ENCODE data around the gene ALCAM. TPM values are rescaled to one million over a fixed set of nuclear protein-coding genes. Genes with fewer than 3 reads are reported as not detected.
"Not testable (repeated sequence)": the region's sequence is repeated elsewhere in the genome, so short reads cannot be mapped to it uniquely, and the experiment has no call there.

Gene ALCAM
- total RNA-seq, 1 experiment from 2014 or later = 32.3 TPM

DNA sequence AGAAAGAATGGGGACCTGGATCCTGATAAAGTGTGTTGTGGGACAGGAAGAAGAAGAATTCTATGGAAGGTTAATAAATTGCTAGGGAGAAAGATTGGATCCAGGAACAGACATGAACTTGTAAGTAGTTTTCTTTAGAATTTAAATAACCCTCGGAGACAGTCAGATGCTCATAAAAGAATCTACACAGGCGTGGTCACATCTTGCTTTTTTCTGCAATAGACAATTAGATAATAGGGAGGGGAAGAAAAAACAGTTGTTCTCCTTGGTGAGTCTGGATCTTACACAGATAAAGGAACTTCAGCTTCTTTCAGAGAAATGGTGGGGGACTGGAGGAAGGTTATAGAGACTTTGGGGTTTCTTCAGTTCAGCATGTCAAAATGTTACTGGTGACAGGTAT, 232.6 kb downstream of the ALCAM start:
- no peaks in the 10 kb centered on the region for H3K36me3 ChIP-seq (ENCODE audit: control insufficient read depth, insufficient read depth, low read length)
- no peaks in the 10 kb centered on the region for H3K9me3 ChIP-seq (ENCODE audit: control insufficient read depth, insufficient read depth, low read depth, low read length)
- H3K27ac ChIP-seq (ENCODE audit: low read length) = no peak overlapping the region
- no peak for ATAC-seq
- POLR2A ChIA-PET = no interaction called here
- in situ Hi-C loops (cut with HindIII; ENCODE audit: low pct_unique_long_range_greater_than_20kb, low sequenced_read_pairs) = no loop called here
- TF ChIP-seq POLR2AphosphoS5 (IDR thresholded peaks at IDR 0.05; ENCODE audit: low read depth, low read length) (no peak), TCF7L2 (IDR thresholded peaks at IDR 0.05; ENCODE audit: low read depth, low read length) (no peak)
- TF ChIP-seq, protein P1, sequence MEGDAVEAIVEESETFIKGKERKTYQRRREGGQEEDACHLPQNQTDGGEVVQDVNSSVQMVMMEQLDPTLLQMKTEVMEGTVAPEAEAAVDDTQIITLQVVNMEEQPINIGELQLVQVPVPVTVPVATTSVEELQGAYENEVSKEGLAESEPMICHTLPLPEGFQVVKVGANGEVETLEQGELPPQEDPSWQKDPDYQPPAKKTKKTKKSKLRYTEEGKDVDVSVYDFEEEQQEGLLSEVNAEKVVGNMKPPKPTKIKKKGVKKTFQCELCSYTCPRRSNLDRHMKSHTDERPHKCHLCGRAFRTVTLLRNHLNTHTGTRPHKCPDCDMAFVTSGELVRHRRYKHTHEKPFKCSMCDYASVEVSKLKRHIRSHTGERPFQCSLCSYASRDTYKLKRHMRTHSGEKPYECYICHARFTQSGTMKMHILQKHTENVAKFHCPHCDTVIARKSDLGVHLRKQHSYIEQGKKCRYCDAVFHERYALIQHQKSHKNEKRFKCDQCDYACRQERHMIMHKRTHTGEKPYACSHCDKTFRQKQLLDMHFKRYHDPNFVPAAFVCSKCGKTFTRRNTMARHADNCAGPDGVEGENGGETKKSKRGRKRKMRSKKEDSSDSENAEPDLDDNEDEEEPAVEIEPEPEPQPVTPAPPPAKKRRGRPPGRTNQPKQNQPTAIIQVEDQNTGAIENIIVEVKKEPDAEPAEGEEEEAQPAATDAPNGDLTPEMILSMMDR (IDR thresholded peaks at IDR 0.05) = no peak
- TF ChIP-seq, protein P2, sequence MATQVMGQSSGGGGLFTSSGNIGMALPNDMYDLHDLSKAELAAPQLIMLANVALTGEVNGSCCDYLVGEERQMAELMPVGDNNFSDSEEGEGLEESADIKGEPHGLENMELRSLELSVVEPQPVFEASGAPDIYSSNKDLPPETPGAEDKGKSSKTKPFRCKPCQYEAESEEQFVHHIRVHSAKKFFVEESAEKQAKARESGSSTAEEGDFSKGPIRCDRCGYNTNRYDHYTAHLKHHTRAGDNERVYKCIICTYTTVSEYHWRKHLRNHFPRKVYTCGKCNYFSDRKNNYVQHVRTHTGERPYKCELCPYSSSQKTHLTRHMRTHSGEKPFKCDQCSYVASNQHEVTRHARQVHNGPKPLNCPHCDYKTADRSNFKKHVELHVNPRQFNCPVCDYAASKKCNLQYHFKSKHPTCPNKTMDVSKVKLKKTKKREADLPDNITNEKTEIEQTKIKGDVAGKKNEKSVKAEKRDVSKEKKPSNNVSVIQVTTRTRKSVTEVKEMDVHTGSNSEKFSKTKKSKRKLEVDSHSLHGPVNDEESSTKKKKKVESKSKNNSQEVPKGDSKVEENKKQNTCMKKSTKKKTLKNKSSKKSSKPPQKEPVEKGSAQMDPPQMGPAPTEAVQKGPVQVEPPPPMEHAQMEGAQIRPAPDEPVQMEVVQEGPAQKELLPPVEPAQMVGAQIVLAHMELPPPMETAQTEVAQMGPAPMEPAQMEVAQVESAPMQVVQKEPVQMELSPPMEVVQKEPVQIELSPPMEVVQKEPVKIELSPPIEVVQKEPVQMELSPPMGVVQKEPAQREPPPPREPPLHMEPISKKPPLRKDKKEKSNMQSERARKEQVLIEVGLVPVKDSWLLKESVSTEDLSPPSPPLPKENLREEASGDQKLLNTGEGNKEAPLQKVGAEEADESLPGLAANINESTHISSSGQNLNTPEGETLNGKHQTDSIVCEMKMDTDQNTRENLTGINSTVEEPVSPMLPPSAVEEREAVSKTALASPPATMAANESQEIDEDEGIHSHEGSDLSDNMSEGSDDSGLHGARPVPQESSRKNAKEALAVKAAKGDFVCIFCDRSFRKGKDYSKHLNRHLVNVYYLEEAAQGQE (IDR thresholded peaks at IDR 0.05; ENCODE audit: insufficient read depth in 1 of 2, low read depth in 2 of 2, low read length in 1 of 2) = no peak
- no peak for DNase-seq (ENCODE audit: low read depth, low spot score)
- no peaks in the 10 kb centered on the region for H3K4me1 ChIP-seq (ENCODE audit: control insufficient read depth, insufficient read depth, low read length)
- intact Hi-C loops (cut with micrococcal nuclease; ENCODE audit: unreplicated experiment) = no loop called here
- no peak overlapping the region for H3K4me3 ChIP-seq (ENCODE audit: low read depth in 2 of 2, low read length in 2 of 2)
- H3K27me3 ChIP-seq (ENCODE audit: control insufficient read depth, insufficient read depth, low read length) = no peaks in the 10 kb centered on the region
- no TSS peak for BruUV-seq (replicated peaks)
- CTCF ChIA-PET = no interaction called here

DNA sequence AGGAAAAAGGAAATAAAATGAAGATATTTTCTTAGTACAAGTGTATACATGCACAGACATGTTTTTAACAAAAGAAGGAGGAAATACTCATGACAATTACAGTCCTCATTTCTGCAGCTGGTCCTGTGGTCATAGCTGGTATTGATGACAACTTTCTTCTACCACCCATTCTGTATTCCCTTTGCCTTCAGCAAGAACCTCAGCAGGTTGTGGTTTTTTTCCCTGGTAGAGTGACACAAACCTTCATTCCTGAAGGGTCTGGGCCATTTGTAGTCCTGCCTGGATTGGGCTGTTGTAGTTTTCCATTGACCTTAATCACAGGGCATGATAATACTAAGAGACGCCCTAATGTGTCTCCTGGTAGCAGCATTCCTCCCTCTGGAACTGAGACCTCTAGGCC, 235.0 kb downstream of the ALCAM start:
- H3K4me1 ChIP-seq (ENCODE audit: control insufficient read depth, insufficient read depth, low read length); BruUV-seq (replicated peaks); H3K4me3 ChIP-seq (ENCODE audit: low read depth in 2 of 2, low read length in 2 of 2); in situ Hi-C loops (cut with HindIII; ENCODE audit: low pct_unique_long_range_greater_than_20kb, low sequenced_read_pairs); intact Hi-C loops (cut with micrococcal nuclease; ENCODE audit: unreplicated experiment); DNase-seq (ENCODE audit: low read depth, low spot score); H3K9me3 ChIP-seq (ENCODE audit: control insufficient read depth, insufficient read depth, low read depth, low read length); ATAC-seq; H3K27ac ChIP-seq (ENCODE audit: low read length); H3K36me3 ChIP-seq (ENCODE audit: control insufficient read depth, insufficient read depth, low read length); H3K27me3 ChIP-seq (ENCODE audit: control insufficient read depth, insufficient read depth, low read length); CTCF ChIA-PET; POLR2A ChIA-PET: not testable (repeated sequence)

DNA sequence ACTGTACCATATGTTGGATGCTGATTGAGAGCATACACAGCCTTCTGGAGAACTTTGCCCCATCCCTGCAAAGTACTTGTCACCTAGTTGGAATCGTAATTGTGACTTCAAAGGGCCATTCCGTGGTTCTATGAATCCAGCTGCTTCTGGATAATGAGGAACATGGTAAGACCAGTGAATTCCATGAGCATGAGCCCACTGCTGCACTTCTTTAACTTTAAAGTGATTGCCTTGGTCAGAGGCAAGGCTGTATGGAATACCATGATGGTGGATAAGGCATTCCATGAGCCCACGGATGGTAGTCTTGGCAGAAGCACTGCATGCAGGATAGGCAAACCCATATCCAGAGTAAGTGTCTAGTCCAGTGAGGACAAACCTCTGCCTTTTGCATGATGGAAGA, 235.6 kb downstream of the ALCAM start:
- ATAC-seq; H3K27me3 ChIP-seq (ENCODE audit: control insufficient read depth, insufficient read depth, low read length); in situ Hi-C loops (cut with HindIII; ENCODE audit: low pct_unique_long_range_greater_than_20kb, low sequenced_read_pairs); H3K27ac ChIP-seq (ENCODE audit: low read length); DNase-seq (ENCODE audit: low read depth, low spot score); H3K9me3 ChIP-seq (ENCODE audit: control insufficient read depth, insufficient read depth, low read depth, low read length); H3K4me3 ChIP-seq (ENCODE audit: low read depth in 2 of 2, low read length in 2 of 2); intact Hi-C loops (cut with micrococcal nuclease; ENCODE audit: unreplicated experiment); H3K36me3 ChIP-seq (ENCODE audit: control insufficient read depth, insufficient read depth, low read length); POLR2A ChIA-PET; H3K4me1 ChIP-seq (ENCODE audit: control insufficient read depth, insufficient read depth, low read length); BruUV-seq (replicated peaks); CTCF ChIA-PET: not testable (repeated sequence)

DNA sequence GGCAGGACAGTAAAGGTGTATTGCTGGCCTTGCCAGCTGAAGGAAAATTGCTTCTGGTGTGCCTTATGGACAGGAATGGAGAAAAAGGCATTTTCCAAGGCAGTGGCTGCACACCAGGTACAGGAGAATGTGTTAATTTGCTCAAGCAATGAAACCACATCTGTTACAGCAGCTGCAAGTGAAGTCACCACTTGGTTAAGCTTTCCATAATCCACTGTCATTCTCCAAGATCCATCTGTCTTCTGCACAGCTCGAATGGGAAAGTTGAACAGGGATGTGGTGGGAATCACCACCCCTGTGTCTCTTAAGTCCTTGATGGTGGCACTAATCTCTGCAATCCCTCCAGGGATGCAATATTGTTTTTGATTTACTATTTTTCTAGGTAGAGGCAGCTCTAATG, 236.8 kb downstream of the ALCAM start:
- in situ Hi-C loops (cut with HindIII; ENCODE audit: low pct_unique_long_range_greater_than_20kb, low sequenced_read_pairs); H3K4me1 ChIP-seq (ENCODE audit: control insufficient read depth, insufficient read depth, low read length); ATAC-seq; H3K9me3 ChIP-seq (ENCODE audit: control insufficient read depth, insufficient read depth, low read depth, low read length); H3K4me3 ChIP-seq (ENCODE audit: low read depth in 2 of 2, low read length in 2 of 2); H3K27ac ChIP-seq (ENCODE audit: low read length); CTCF ChIA-PET; intact Hi-C loops (cut with micrococcal nuclease; ENCODE audit: unreplicated experiment); H3K27me3 ChIP-seq (ENCODE audit: control insufficient read depth, insufficient read depth, low read length); POLR2A ChIA-PET; DNase-seq (ENCODE audit: low read depth, low spot score); H3K36me3 ChIP-seq (ENCODE audit: control insufficient read depth, insufficient read depth, low read length); BruUV-seq (replicated peaks): not testable (repeated sequence)

Measured in Panc1 (cell line).